Ishikawa (cell line): ENCODE results near the gene RBM19.

Source experiments
- CEBPB ChIP-seq: IDR thresholded peaks from 2 replicates; pipeline ENCODE4 v1.6.1; 2012
- EP300 ChIP-seq: IDR thresholded peaks from 2 replicates; pipeline ENCODE4 v1.6.1; 2012; ENCODE audit warnings: borderline replicate concordance
- FOXM1 ChIP-seq: IDR thresholded peaks from 2 replicates; pipeline ENCODE4 v1.6.1; 2012; ENCODE audit warnings: low read depth, borderline replicate concordance
- NFIC ChIP-seq: IDR thresholded peaks from 2 replicates; pipeline ENCODE4 v1.6.1; 2012
- RAD21 ChIP-seq: IDR thresholded peaks from 2 replicates; pipeline ENCODE4 v1.6.1; 2012; ENCODE audit warnings: low read depth
- TEAD4 ChIP-seq: IDR thresholded peaks from 2 replicates; pipeline ENCODE4 v1.6.1; 2012
- YY1 ChIP-seq: IDR thresholded peaks from 2 replicates; pipeline ENCODE4 v1.6.1; 2012; ENCODE audit warnings: low read depth
- ZBTB7A ChIP-seq: IDR thresholded peaks from 2 replicates; pipeline ENCODE4 v1.6.1; 2012; ENCODE audit warnings: low read depth
- TF ChIP-seq, protein P1 (sequence below): IDR thresholded peaks from 2 replicates; pipeline ENCODE4 v1.6.1; 2012; ENCODE audit warnings: low read depth, mild to moderate bottlenecking
- TF ChIP-seq, protein P2 (sequence below): IDR thresholded peaks from 2 replicates; pipeline ENCODE4 v1.6.1; 2012

DNA sequence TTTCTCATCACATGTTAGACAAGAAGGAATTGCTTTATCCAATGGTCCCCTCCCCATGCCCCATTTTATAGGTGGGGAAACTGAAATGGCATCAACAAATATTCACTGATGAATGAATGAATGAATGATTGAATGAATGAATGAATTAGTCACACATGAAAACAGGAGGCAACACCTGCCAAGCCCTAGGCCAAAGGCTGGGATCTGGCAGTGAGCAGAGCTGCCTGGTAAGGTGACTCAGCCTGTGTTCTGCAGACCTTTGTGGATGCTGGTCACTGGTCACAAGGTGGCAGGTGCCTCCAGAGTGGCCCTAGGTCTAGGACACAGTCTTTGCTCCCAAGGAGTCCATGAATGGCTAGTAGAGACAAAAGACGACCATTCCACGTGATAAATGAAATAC is 188.4 kb downstream of the RBM19 start:
- no peak for TF ChIP-seq CEBPB
- TF ChIP-seq RAD21, result no peak
- TF ChIP-seq TEAD4, result no peak
- TF ChIP-seq, protein P1, sequence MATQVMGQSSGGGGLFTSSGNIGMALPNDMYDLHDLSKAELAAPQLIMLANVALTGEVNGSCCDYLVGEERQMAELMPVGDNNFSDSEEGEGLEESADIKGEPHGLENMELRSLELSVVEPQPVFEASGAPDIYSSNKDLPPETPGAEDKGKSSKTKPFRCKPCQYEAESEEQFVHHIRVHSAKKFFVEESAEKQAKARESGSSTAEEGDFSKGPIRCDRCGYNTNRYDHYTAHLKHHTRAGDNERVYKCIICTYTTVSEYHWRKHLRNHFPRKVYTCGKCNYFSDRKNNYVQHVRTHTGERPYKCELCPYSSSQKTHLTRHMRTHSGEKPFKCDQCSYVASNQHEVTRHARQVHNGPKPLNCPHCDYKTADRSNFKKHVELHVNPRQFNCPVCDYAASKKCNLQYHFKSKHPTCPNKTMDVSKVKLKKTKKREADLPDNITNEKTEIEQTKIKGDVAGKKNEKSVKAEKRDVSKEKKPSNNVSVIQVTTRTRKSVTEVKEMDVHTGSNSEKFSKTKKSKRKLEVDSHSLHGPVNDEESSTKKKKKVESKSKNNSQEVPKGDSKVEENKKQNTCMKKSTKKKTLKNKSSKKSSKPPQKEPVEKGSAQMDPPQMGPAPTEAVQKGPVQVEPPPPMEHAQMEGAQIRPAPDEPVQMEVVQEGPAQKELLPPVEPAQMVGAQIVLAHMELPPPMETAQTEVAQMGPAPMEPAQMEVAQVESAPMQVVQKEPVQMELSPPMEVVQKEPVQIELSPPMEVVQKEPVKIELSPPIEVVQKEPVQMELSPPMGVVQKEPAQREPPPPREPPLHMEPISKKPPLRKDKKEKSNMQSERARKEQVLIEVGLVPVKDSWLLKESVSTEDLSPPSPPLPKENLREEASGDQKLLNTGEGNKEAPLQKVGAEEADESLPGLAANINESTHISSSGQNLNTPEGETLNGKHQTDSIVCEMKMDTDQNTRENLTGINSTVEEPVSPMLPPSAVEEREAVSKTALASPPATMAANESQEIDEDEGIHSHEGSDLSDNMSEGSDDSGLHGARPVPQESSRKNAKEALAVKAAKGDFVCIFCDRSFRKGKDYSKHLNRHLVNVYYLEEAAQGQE, result no peak
- TF ChIP-seq, protein P2, sequence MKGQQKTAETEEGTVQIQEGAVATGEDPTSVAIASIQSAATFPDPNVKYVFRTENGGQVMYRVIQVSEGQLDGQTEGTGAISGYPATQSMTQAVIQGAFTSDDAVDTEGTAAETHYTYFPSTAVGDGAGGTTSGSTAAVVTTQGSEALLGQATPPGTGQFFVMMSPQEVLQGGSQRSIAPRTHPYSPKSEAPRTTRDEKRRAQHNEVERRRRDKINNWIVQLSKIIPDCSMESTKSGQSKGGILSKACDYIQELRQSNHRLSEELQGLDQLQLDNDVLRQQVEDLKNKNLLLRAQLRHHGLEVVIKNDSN, result no peak
- no peak for TF ChIP-seq NFIC
- no peak for TF ChIP-seq ZBTB7A
- no peak for TF ChIP-seq EP300
- TF ChIP-seq YY1, result no peak
- no peak for TF ChIP-seq FOXM1
